Common myeloid progenitor, CD34-positive (primary cell): Measurements from ENCODE around the gene CIDEC.

Experiments used
- CTCF ChIA-PET: fragments of 350-600 bp; sonication (Branson Sonifier 250); formaldehyde crosslinking; loops from one replicate; lab custom pipeline; 2021; ENCODE audit warnings: antibody characterized with exemption; lab: Charles Lee
- POLR2A ChIA-PET: fragments of 350-600 bp; sonication (Branson Sonifier 250); formaldehyde crosslinking; loops from one replicate; lab custom pipeline; 2021; ENCODE audit warnings: antibody characterized with exemption; lab: Charles Lee
- DNase-seq, 3 donors: peaks; one replicate each; pipeline versions ENCODE4 v3.0.0 to v3.0.0-alpha.2; 2013
- H3K27ac ChIP-seq, 2 experiments: 1 replicate in 1 of 2; 2 replicates in 1 of 2; pipeline ENCODE4 v1.7.0; 2013; ENCODE audit warnings: inconsistent platforms in 2 of 2, low read length in 2 of 2, mild to moderate bottlenecking in 2 of 2, low read depth in 1 of 2, moderate library complexity in 1 of 2; ENCODE audit not compliant: severe bottlenecking in 2 of 2, insufficient read depth in 1 of 2, poor library complexity in 1 of 2
- H3K27me3 ChIP-seq, 5 experiments: replicated peaks in 2 of 5; 1 replicate in 3 of 5; 2 replicates in 2 of 5; pipeline versions ENCODE4 v1.6.1 to v1.7.0; 2013; ENCODE audit warnings: low read length in 4 of 5, mild to moderate bottlenecking in 2 of 5, moderate library complexity in 2 of 5, inconsistent platforms in 1 of 5; ENCODE audit not compliant: insufficient read depth in 5 of 5, control insufficient read depth in 4 of 5
- H3K36me3 ChIP-seq, 4 experiments: 1 replicate in 2 of 4; 2 replicates in 2 of 4; pipeline versions ENCODE4 v1.6.1 to v1.7.0; 2013; ENCODE audit warnings: low read length in 3 of 4, control low read depth in 1 of 4, mild to moderate bottlenecking in 1 of 4; ENCODE audit not compliant: control insufficient read depth in 4 of 4, insufficient read depth in 4 of 4
- H3K4me1 ChIP-seq, 4 experiments: 1 replicate in 3 of 4; 2 replicates in 1 of 4; pipeline versions ENCODE4 v1.6.1 to v1.7.1; 2013; ENCODE audit warnings: low read length in 3 of 4, mild to moderate bottlenecking in 3 of 4, control low read depth in 1 of 4, inconsistent platforms in 1 of 4, moderate library complexity in 1 of 4; ENCODE audit not compliant: control insufficient read depth in 4 of 4, insufficient read depth in 4 of 4; ENCODE audit errors: control extremely low read depth in 1 of 4
- H3K4me3 ChIP-seq, 7 experiments: 1 replicate in 4 of 7; 2 replicates in 3 of 7; pipeline versions ENCODE4 v1.5.1 to v1.7.0; 2013; ENCODE audit warnings: mild to moderate bottlenecking in 7 of 7, low read length in 6 of 7, moderate library complexity in 6 of 7, inconsistent platforms in 2 of 7, low read depth in 2 of 7, control low read depth in 1 of 7; ENCODE audit not compliant: insufficient read depth in 4 of 7, control insufficient read depth in 1 of 7; ENCODE audit errors: extremely low read depth in 1 of 7
- H3K9me3 ChIP-seq, 5 experiments: 1 replicate in 4 of 5; 2 replicates in 1 of 5; pipeline versions ENCODE4 v1.6.1 to v1.7.1; 2013; ENCODE audit warnings: low read length in 4 of 5, mild to moderate bottlenecking in 2 of 5, inconsistent platforms in 1 of 5, low read depth in 1 of 5, moderate library complexity in 1 of 5; ENCODE audit not compliant: control insufficient read depth in 4 of 5, insufficient read depth in 2 of 5; ENCODE audit errors: control extremely low read depth in 1 of 5
- WGBS: methylation state at CpG from one replicate; pipeline ENCODE4 v1.1.5; 2013; ENCODE audit not compliant: insufficient coverage; 5-methylcytosine and 5-hydroxymethylcytosine counted together

CIDEC gene

GRCh38 chr3:9818666-9819335 lies 61.3 kb downstream of the CIDEC start:
- no peak for DNase-seq
- no peaks in the 10 kb centered on the region for H3K4me1 ChIP-seq
- ChIA-PET CTCF (interaction anchor here (1.1 to 1.4 kb wide), 2 partner anchors 9 to 14 kb away, joined by 3 to 4 read pairs; no protein-coding TSS in a partner anchor), POLR2A (no interaction called here)
- no peaks in the 10 kb centered on the region for H3K9me3 ChIP-seq
- H3K36me3 ChIP-seq: peaks cover 0 to 6% (median 2%) of the 10 kb centered on the region in 4 experiments
- H3K27ac ChIP-seq: no peak overlapping the region
- H3K27me3 ChIP-seq: no peaks in the 10 kb centered on the region
- WGBS: 100% methylated on average over 4 of the region's 7 CpGs
- H3K4me3 ChIP-seq: no peak overlapping the region

- POLR2A ChIA-PET: no interaction called here
- Histone ChIP-seq H3K4me3 (no peak overlapping the region), H3K9me3 (no peaks in the 10 kb centered on the region), H3K4me1 (no peaks in the 10 kb centered on the region), H3K36me3 (peaks cover 0 to 13% (median 4%) of the 10 kb centered on the region in 4 experiments), H3K27me3 (no peaks in the 10 kb centered on the region), H3K27ac (no peak overlapping the region)
- DNase-seq: no peak
- CTCF ChIA-PET: interaction anchor here (1.6 kb wide), 1 partner anchor 10 kb away, joined by 8 read pairs; no protein-coding TSS in a partner anchor
- WGBS: 96% methylated on average over 6 of the region's 6 CpGs
These were observed 62.6 kb downstream of the CIDEC start for GRCh38 chr3:9817436-9817835.
